ENCODE measurements around the gene FGD4. TPM values are rescaled to one million over a fixed set of nuclear protein-coding genes. Genes with fewer than 3 reads are reported as not detected.

The FGD4 gene
- total RNA-seq, 1 donor from 2014 or later = 1.8 TPM

DNA sequence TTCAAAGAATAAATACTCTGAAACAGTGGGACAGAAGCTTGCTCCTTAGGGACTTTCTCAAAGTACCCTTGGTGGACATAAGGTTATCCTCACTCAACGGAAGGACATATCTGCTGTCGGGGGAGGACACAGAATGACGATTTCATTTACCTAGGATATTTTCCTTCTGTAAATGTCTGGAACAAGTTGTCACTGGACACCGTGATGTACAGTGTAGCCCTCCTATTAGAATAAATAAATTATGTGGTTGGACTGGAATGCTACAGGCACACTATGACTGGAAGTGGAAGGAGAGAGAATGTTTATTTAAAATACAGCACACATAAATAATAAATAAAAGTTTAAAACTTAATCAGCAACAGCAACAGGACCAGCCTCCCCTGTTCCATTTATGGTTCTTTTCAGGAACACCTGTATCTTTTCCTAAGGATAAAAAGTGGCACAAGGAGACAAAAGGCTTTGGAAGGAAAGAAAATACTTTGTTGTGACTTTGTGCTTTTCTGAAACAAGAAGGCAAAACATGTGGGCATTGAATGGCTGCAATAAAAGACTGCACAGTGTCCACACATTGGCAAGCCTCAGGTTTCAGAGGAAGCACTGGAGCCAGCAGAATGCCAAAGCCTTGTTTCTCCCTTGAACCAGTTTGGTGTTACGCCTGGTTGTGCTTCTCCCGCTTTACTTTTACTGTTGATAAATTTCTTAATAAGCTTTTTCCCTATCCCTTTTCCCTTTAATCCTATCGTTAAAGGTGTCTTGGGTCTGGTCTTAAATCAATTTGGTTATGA is 36.8 kb downstream of the FGD4 start:
- ATAC-seq (ENCODE audit: low read depth) (no peak), DNase-seq (no peak)
- H3K4me1 Mint-ChIP-seq = no peaks in the 10 kb centered on the region
- H3K9me3 Mint-ChIP-seq = no peaks in the 10 kb centered on the region
- CTCF ChIA-PET = no interaction called here
- no peak overlapping the region for H3K4me3 Mint-ChIP-seq
- H3K27ac Mint-ChIP-seq = no peak overlapping the region
- no peak for TF ChIP-seq CTCF (IDR thresholded peaks at IDR 0.05)
- intact Hi-C loops (cut with micrococcal nuclease) = no loop called here
- H3K27me3 Mint-ChIP-seq = peaks cover 2% of the 10 kb centered on the region
- POLR2A ChIA-PET = no interaction called here
- H3K36me3 Mint-ChIP-seq (ENCODE audit: low read depth) = no peaks in the 10 kb centered on the region

DNA sequence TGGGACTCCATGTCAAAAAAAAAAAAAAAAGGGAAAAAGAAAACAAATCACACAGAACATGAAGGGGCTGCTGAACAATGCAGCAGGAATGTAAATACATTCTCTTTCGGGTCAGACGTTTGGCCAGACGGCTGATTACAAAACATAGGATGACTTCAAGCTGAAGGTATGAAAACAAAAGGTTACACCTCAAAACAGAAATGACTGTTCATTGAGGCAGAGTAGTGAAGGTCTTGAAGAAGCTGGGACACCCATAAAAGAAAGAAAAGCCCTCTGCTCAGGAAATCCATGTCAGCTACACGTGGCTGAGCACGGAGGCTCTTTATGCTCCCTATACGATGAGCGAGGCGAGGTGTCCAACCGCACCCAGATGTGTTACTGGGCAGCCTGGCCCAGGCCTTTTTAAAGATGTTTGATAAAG is 37.7 kb downstream of the FGD4 start:
- no peak for TF ChIP-seq CTCF (IDR thresholded peaks at IDR 0.05)
- intact Hi-C loops (cut with micrococcal nuclease) = no loop called here
- ATAC-seq (ENCODE audit: low read depth) (no peak), DNase-seq (no peak)
- ChIA-PET POLR2A (interaction anchor here (0.6 kb wide), 1 partner anchor 14 kb away, joined by 4 read pairs; no protein-coding TSS in a partner anchor), CTCF (no interaction called here)
- Mint-ChIP-seq H3K36me3 (ENCODE audit: low read depth) (no peaks in the 10 kb centered on the region), H3K4me3 (no peak overlapping the region), H3K27me3 (peaks cover 2% of the 10 kb centered on the region), H3K27ac (no peak overlapping the region), H3K4me1 (no peaks in the 10 kb centered on the region), H3K9me3 (no peaks in the 10 kb centered on the region)

GRCh38 chr12:32440120-32440865 is 40.9 kb downstream of the FGD4 start:
- TF ChIP-seq CTCF (IDR thresholded peaks at IDR 0.05) = no peak
- Mint-ChIP-seq H3K36me3 (ENCODE audit: low read depth) (no peaks in the 10 kb centered on the region), H3K27ac (no peak overlapping the region), H3K9me3 (no peaks in the 10 kb centered on the region), H3K4me1 (no peaks in the 10 kb centered on the region), H3K4me3 (no peak overlapping the region), H3K27me3 (peaks cover 2% of the 10 kb centered on the region)
- DNase-seq = no peak
- ChIA-PET CTCF (no interaction called here), POLR2A (no interaction called here)
- intact Hi-C loops (cut with micrococcal nuclease) = no loop called here
- no peak for ATAC-seq (ENCODE audit: low read depth)

- Mint-ChIP-seq H3K4me1 (no peaks in the 10 kb centered on the region), H3K4me3 (no peak overlapping the region), H3K27ac (no peak overlapping the region), H3K9me3 (no peaks in the 10 kb centered on the region), H3K27me3 (no peaks in the 10 kb centered on the region), H3K36me3 (ENCODE audit: low read depth) (no peaks in the 10 kb centered on the region)
- intact Hi-C loops (cut with micrococcal nuclease) = no loop called here
- TF ChIP-seq CTCF (IDR thresholded peaks at IDR 0.05) = no peak
- DNase-seq (no peak), ATAC-seq (ENCODE audit: low read depth) (no peak)
- ChIA-PET CTCF (no interaction called here), POLR2A (no interaction called here)
Observed at GRCh38 chr12:32443491-32443890, 44.1 kb downstream of the FGD4 start.

DNA sequence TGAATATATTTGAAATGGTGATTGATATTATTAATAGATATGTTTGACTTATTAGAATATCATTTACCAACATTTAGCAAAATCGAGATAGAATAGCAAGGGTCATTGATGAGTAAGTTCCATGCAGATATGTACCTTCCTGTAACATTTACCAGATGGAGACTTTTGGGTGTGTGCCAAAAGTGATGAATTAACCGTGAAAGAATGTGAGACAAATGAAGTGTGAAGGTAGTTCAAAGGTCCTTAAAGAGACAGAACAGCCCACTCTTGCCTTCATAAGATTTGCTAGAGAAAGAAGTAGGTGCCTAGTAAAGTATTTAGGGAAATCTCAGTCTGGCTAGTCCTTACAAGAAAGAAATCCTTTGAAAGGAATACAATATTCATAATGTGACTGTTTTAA is 45.5 kb downstream of the FGD4 start:
- DNase-seq = no peak
- no peak for TF ChIP-seq CTCF (IDR thresholded peaks at IDR 0.05)
- Mint-ChIP-seq H3K36me3 (ENCODE audit: low read depth) (no peaks in the 10 kb centered on the region), H3K4me1 (no peaks in the 10 kb centered on the region), H3K4me3 (no peak overlapping the region), H3K27ac (no peak overlapping the region), H3K27me3 (no peaks in the 10 kb centered on the region), H3K9me3 (no peaks in the 10 kb centered on the region)
- ChIA-PET POLR2A (no interaction called here), CTCF (no interaction called here)
- intact Hi-C loops (cut with micrococcal nuclease) = no loop called here
- no peak for ATAC-seq (ENCODE audit: low read depth)

Data from activated B cell treated with CpG ODN at 0.5 μM for 24 hours (primary cell).